ENCODE results near the gene TBX18.

The TBX18 gene

DNA sequence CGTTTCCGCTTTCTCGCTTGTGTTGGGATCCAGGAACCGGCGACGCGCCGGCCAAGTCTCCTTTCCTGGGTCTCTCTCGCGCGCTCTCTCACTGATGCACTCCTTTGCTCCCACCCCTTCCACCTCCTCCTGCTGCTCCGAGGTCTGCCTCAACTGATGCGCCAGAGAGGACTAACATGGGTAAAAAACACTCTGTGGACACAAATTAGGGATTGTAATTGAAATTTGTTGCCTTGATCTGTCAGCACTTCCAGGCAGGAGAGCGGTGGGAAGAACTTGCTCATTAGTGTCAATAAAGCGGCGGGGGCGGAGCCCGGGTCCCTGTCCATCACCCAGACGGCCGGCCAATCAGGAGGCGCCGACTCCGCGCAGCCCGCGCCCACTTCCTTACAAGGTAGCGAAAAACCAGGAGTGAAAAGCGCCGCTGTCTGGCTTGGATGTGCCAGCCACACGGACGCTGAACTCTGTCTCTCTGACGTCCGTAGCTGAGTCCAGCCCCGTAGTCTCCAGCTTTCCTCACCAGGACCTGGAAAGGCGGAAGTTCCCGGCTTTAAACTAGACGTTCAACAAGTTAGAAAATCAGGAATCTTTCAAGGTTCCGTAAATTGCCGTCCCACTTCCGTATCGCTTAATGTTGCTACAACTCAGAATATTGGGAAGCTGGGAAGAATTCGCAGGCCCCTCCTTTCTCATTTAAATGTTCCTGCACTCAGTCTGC, at the start of gene TBX18:
TBX18 (minus strand) TSS at position 267 of the 718 bp plus-strand sequence. CDS start 417 bp downstream, outside the sequence.
- DNase-seq: peak; percentile 81

DNA sequence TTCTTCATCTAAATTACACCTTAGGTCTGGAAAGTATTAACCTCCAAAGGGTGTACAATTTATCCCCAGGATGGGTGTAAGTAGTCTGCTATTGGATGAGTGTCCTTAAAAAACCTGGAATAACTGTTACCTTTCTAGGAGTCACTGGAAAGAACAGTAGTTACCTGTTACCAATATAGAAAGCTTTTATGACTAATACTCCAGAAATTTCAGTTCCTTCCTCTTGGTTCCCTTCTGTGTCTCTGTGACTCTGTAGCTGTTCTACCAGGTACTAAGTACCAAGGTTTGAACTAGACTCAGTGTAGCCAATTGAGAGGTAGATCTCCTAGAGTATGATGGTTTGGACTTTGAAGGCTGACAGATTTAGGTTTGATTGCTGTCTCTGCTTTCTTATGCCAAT, 47.0 kb upstream of the TBX18 start:
- no peak for DNase-seq

DNA sequence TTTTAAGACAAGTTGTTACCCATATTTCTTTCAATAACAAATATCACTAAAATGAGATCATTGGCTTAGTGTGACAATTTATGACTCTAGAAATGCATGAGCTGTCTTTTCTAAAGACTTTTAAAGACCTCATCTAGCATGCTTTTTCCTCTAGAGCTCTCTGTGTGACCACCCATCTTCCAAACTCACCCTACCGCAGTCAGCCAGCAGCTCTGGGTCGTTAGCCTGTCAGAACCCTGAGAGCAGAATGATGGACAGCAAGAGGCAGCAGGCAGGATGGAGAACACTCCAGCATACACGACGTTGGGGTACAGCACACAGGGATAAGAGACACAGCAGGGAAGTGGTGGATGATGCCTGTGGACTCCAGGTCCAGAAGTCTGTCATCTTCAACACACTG, 45.1 kb upstream of the TBX18 start:
- DNase-seq: no peak

DNA sequence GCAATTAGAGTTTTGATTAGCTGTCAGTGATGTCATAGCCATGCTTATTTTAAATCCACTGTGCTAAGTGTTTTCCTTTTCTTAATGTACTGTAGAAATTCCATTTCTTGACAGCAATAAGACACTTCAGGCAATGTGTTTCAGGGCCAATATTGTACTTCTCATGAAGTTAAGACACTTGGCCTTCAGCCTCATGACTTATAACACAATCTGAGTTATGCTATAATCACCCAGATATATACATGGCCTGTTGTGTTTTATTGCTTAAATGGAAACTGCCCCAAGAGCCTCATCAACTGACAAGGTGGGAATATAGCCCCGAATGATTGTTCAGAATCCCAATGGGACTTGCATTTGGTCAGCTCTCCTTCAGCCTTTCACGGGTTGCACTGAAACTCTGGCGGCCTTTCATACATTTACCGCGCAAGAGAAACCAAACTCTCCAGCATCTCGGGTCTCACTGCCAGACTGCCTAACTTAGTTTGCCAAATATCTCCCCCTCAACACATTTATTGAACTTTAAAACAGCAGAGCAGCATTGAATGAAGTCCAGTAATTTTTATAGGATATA, 44.2 kb upstream of the TBX18 start:
- DNase-seq: no peak

DNA sequence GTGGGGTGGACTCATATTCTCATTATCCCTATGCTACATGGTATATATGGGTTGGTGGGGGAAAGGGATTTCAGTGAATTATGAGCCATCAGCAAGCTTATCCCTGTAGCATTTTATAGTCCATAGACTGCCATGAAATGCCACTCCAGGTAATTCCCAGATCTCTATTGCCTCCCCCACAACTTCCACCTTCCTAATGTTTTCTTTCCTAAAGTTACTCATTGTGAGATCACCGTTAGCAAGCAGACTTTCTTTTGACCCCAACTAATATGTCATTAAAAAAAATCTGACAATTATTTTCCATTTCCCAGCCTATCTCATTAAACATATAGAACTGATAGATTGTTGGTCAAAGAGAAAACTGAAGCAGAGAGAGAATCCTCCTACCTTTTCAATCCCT, 40.7 kb upstream of the TBX18 start:
- DNase-seq: no peak

DNA sequence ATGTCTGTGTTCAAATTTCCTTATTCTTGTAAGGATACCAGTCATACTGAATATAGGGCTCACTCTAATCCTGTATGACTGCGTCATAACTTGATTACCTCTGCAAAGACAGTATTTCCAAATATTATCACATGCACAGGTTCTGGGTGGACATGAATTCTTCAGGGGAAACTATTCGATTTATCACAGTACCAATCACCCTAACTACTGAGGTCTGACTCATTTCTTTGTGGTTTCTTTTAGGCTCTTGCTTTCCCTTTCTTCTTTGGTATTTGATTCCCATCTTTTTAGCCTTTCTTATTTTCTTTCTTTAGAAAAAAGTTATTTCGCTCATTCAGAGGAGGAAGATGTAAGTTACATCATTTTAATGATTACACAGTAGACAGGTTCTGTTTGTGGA, 40.3 kb upstream of the TBX18 start:
- no peak for DNase-seq

DNA sequence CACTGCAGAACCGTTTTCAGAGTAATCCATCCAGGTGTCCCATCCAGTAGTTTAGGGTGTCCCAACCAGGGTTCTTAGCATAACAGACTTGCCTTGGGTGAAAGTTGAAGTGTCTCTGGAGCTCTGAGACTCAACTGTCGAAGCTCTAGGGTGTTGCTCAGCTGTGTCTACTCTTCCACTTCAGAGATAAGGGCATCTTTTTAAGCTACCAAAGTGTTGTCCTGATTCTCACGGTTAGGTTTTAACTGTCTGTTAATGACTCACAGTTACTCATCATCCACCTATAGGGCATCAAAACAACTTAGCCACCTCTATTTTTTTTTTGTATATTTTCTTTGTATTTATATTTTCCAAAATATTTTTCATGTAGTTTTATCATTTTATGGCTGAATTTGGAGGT, 36.9 kb upstream of the TBX18 start:
- no peak for DNase-seq

DNA sequence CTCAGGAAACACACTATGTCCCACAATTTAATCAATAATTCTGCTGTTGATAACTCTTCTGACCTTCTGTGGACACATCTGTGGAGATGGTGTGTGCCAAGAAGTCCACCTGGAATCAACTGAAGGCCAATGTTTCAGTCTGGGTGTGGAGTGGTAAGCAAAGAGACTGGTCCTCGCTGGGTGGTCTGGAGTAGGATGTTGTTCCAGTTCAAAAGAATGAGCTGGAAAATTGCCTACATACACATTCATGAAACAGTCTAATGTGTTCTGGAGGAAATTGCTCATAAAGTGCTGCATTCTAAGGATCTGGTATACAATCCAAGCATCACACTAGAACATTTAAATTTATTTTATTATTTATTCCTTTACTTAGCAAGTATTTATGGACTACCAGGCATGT, 33.9 kb upstream of the TBX18 start:
- no peak for DNase-seq

DNA sequence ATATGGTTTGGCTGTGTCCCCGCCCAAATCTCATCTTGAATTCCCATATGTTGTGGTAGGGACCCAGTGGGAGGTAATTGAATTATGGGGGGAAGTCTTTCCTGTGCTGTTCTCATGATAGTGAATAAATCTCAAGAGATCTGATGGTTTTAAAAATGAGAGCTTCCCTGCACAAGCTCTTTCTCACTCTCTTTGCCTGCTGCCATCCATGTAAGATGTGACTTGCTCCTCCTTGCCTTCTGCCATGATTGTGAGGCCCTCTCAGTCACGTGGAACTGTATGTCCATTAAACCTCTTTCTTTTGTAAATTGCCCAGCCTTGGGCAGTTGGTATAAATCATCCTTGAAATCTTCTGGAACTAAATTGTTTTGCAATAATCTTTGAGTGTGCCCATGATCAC, 31.9 kb upstream of the TBX18 start:
- no peak for DNase-seq

DNA sequence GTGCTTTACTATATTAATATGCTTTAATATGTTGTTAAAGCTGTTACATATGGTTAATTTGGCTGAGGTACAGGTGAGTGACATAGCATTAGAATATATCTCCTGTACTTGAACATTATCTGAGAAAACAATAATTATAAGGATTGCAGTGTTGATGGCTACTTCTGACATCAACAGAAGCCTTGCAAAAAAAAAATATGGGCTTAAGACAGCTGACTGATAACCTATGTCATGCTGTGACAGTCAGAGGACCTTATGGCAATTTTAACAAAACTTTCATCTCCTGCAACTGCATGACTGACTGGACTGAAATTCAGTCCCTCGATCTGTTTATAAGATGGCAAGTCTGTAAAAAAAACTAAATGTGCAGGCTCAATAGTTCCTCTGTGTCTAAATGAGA, 27.5 kb upstream of the TBX18 start:
- DNase-seq: no peak

DNA sequence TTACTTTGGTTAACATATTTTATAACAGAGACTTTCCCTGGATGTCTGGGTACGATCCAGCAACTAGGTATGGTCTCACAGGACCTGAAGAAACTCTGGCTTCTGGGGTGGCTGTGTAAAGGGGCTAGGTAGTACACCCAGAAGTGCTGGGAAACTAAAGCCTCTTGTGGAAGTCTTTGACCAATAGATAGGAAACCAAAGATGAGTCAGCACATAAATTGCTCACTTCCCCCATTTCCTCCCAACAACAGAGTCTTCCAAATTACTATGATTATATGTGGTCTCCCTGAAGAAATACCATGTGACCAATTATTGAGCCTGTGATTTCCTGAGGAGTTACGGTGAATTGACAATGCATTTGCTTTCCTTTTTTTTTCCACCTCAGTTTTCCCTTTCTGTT, 26.8 kb upstream of the TBX18 start:
- no peak for DNase-seq

DNA sequence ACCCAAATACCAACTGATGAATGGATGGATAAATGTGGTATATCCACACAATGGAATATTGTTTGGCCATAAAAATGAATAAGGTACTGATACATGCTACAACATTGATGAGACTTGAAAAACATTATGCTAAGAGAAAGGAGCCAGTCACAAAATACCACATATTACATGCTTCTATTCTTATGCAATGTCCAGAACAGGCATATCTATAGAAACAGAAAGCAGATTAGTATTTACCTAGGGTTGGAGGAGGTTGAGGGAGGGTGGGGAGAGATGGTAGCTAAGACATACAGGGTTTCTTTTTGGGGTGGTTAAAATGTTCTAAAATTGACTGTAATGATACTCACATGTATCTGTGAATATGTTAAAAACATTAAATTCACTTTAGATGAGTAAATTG, 24.8 kb upstream of the TBX18 start:
- DNase-seq: no peak

DNA sequence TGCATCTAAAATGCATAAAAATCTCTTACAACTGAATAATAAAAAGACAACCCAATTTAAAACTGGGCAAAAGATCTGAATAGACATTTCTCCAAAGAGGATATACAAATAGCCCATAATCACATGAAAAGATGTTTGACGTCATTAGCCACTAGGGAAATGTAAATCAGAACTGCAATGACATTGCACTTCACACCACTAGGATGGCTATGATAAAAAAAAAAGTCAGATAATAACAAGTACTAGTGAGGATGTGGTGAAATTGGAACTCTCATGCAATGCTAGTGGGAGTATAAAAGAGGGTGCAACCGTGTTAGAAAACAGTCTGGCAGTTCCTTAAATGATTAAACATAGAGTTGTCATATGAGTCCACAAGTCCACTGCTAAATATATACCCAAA, 24.3 kb upstream of the TBX18 start:
- DNase-seq: no peak

DNA sequence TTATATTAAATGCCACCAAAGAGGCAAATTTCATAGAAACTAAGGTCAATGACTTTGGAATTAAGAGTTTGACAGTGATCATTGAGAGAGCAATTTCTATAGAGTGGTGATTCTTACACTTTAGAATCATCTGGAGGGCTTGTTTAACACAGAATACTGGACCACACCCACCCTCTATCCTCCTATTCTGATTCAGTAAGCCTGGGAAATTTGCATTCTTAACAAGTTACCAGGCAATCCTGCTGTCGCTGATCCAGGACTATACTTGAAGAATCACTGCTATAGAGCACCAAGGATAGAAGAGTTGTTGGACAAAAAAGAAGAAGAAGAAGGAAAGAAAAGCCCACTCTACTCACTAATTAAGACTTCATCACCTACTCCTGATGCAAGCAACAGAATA, 21.3 kb upstream of the TBX18 start:
- no peak for DNase-seq

DNA sequence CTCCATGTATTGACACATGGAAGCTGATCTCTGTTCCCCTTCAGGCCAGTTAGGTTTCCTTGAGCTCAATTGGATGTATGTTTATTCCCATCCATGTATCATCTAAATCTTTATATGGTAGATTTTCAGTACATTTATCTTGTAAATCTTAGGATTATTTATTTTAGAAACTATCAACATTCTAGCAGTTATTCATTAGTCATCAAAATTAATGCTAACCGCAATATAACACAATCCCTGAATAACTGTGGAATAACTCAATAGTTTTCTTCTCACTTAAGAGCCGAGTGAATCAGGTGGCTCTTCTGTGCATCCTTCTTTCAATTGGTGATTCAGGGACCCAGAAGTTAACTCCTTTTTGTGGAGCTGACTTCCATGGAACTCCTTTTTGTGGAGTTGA, 15.5 kb upstream of the TBX18 start:
- no peak for DNase-seq

DNA sequence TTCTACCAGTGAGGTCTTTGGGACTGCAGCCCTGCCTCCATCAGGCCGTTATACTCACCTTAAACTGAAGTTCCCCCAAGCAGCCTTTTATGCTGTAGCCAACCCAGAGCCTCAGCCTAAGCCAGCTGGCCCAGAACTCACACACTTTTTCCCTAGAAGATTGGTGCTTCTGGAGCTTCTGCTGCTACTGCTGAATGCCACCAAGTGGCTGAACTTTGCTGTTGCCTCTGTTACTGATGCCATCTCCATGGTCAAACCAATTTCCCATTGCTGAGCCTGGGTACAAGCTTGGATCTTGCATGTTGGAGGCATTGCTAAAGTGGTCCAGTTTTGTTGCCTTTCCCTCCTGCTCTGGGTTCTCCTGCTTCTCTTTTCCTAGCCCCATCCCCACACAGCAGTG, 15.0 kb upstream of the TBX18 start:
- DNase-seq: no peak

DNA sequence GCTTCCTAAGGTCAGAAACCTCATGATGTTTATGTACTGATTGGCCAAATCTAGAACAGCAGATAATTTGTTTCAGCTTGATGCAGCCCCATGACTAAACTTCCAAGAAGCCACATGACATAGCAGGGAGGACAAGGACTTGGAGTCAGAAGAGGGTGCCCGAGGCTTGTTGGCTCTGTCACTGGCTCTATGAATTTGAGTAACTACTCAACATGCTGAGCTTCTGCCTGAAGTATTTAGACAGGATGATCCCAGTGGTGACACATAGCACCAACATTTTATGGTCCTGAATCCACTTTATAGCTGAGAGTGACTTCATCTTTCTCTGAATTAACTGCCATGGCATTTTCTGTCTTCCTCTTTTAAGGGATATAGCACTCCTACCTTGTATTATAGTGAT, 13.5 kb upstream of the TBX18 start:
- no peak for DNase-seq

DNA sequence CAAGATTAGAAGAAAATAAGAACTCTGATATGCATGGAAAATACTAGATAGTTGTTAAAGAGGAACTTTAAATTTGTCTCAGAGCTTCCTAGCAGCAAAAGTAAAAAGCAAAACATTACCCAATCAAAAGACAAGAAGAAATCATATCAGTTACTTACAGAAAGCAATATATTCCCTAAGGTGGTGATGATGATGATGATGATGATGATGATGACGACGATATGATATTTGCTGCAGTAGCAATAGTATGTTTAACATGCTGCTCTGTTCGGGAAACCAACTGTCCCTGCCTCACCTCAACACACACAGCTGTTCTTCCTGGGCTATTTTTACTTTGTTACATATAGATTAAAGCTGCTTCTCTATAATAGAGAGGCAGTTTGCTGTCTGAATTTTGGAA, 12.0 kb upstream of the TBX18 start:
- no peak for DNase-seq

DNA sequence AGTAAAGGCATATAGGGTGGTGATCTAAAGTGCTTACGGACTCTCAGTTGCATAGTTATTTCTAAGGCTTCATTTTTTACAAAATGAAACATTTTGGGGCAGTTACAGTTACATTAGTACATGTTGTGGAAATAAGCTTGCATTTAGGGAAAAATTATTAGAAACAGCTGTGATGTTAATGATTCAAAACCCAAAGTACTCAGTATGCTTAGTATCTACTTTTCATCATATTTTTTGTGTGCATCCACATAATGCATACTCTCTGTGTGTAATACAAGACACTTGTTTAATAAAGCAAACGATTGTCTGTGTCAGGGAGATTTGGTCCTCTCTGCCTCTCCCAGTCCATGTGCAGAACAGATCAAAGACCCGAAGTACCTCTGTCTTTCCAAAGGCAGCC, 11.4 kb upstream of the TBX18 start:
- no peak for DNase-seq

DNA sequence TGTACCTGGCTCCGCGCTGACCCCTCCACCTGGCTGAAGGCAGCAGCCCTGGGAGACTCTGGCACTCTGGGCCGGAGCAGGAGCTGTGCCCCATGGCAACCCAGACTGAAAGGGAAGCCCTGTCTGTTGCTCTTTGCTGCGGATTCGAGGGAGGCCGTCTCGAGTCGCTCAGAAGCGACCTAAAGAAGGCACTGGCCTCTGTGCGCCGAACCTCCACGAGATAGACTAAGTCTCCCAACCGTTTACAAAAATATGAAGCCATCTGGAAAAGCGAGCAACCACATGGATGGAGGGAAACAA, 10.5 kb upstream of the TBX18 start:
- no peak for DNase-seq

DNA sequence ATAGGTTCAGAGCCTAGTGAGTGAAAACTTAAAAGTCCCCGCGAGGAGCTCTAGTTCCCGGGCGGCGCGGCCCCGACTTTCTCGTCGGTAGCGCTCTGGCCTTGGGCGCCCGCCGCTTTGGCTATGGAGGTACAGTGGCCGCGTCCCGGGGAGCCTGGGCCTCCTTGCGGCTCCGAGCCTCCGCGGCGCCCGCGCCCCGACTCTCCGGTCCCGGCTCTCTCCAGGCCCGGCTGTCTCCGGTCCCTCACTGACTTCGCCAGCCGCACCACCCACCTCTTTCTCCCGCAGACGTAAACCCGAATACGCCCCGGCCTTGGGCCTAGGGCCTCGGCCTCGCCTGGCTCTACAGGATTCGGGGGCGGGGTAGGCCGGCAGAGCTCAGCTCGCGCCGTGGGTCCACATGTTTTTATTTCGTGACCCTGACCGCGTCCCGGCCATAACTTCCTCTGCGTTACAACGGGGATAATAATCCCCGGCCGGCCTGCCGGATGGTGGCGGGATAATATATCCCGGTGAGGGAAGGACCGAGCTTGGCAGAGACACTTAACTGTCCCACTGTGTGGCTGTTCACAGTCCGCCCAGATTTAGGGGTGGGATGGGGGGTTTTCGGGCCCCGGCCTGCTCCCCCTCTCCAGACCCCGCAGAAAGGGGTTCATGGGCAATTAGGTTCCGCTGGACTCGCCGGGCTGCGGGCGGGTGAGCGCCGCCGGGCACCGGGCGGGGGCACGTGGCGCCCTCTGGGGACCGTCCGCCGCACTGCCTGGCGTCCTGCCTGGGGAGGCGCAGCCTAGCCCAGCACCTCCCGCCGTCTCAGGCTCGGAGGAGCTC, 10.0 kb upstream of the TBX18 start:
- no peak for DNase-seq

DNA sequence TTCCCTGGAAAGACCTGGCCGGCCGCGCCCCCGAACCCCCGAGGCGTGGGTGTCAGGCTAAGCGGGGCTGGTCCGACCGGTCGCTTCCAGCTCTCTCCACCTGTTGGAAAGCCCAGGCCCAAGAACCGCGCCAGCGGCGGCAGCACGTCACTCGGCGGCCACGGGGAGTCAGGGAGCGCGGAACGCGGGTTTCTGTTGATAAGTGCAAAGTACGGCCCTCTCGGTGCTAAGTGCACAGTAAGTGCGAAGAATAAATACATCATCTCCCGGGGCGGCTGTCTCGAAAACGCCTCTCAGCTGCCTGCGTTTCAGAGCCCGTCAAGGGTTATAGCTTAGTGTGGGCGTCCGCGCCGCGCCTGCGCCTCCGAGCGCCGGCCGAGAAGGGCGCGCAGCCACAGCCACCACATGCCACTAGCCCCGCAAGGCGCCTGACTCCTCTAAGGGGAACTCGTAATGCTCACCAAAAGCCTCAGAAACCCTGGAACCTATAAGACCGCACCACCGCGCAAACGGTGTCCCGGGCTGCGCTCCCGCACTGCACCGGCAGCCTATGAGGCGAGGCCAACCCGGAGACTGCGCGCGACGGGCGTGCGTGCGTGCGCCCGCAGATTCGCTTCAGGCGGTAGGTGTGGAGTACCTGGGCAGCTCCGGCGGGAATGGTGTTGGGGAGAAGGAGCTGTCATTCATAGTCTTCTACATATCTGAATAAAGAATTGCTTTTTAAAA, 9.2 kb upstream of the TBX18 start:
- DNase-seq: no peak

DNA sequence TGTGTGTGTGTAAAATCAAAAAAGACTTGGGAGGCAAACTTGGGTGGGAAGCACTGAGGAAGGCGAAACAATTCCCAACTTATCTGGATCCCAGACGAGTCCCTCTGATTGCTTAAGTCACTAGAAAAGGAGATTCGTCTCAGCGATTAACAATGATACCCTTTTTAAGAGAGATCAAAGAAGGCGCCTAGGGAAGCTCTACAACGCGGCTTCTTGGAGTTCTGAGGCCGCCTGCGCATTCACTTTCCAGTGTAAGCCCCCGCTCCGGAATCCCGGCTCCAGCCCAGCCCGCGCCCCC, 8.7 kb upstream of the TBX18 start:
- DNase-seq: no peak
